A549 (cell line): ENCODE measurements around the gene FBXO47. TPM values are rescaled to one million over a fixed set of nuclear protein-coding genes. Genes with fewer than 3 reads are reported as not detected.
"Not testable (repeated sequence)": the region's sequence is repeated elsewhere in the genome, so short reads cannot be mapped to it uniquely, and the experiment has no call there.

Experiments used
- ATAC-seq, 2 experiments: fragments of 200-7000 bp in 1 of 2; fragments of >200 bp in 1 of 2; cut with Nextera tagmentation in 1 of 2; cut with Tn5 transposase in 1 of 2; 3 replicates each; pipeline versions ENCODE4 v1.8.0 to v1.9.1; 2018 to 2020; ENCODE audit warnings: mild to moderate bottlenecking in 1 of 2, moderate library complexity in 1 of 2
- CTCF ChIA-PET: fragments of 300-600 bp; sonication (Branson Sonifier 250); formaldehyde crosslinking; extraction: SDS; loops from one replicate; lab custom pipeline; 2021; ENCODE audit warnings: antibody characterized with exemption, inconsistent platforms; lab: Yijun Ruan, JAX
- POLR2A ChIA-PET: fragments of 350-600 bp; formaldehyde crosslinking; extraction: SDS; loops from one replicate; lab custom pipeline; 2021; ENCODE audit warnings: antibody characterized with exemption, inconsistent platforms; lab: Yijun Ruan, JAX
- DNase-seq, 2 experiments: peaks; one replicate each; pipeline versions ENCODE4 v3.0.0 to v3.0.0-alpha.2; 2011 to 2016; ENCODE audit warnings: low read depth in 1 of 2, low spot score in 1 of 2
- FAIRE-seq: peaks from 2 replicates; lab custom pipeline; 2011; peaks lifted over from hg19 to GRCh38; lab: Jason Lieb, UNC
- H3K27ac ChIP-seq, 2 experiments: fragments of >200 bp; sonication (Bioruptor Twin); formaldehyde crosslinking; 3 replicates each; pipeline ENCODE4 v1.5.1; 2016 to 2017
- H3K4me1 ChIP-seq: fragments of >200 bp; sonication (Bioruptor Twin); formaldehyde crosslinking; 3 replicates; pipeline ENCODE4 v1.6.1; 2016
- H3K4me2 ChIP-seq: fragments of >200 bp; sonication (Bioruptor Twin); formaldehyde crosslinking; 3 replicates; pipeline ENCODE4 v1.6.1; 2016
- H3K4me3 ChIP-seq: fragments of >200 bp; sonication (Bioruptor Twin); formaldehyde crosslinking; 3 replicates; pipeline ENCODE4 v1.5.1; 2016
- H3K9me3 ChIP-seq: fragments of >200 bp; sonication (Bioruptor Twin); formaldehyde crosslinking; 3 replicates; pipeline ENCODE4 v1.6.1; 2016
- BHLHE40 ChIP-seq: IDR thresholded peaks from 2 replicates; pipeline ENCODE4 v1.6.1; 2012; ENCODE audit warnings: low read depth, low read length, inconsistent platforms
- CBX2 ChIP-seq: fragments of 200-600 bp; sonication (generic); IDR thresholded peaks from 2 replicates; pipeline ENCODE4 v1.6.1; 2016; ENCODE audit warnings: low read depth, mild to moderate bottlenecking, borderline replicate concordance
- CBX8 ChIP-seq: fragments of 200-600 bp; sonication (generic); IDR thresholded peaks from 2 replicates; pipeline ENCODE4 v1.6.1; 2016
- FOSL2 ChIP-seq, 2 experiments: fragments of 450-650 bp in 1 of 2; fragments of >200 bp in 1 of 2; sonication (Bioruptor Twin) in 1 of 2; formaldehyde crosslinking; IDR thresholded peaks; 2 replicates each; pipeline versions ENCODE4 v1.5.0 to v1.6.1; 2016 to 2020; ENCODE audit warnings: mild to moderate bottlenecking in 1 of 2, moderate library complexity in 1 of 2
- GATA3 ChIP-seq: IDR thresholded peaks from 2 replicates; pipeline ENCODE4 v1.6.1; 2012; ENCODE audit warnings: borderline replicate concordance
- HOXA7 ChIP-seq: fragments of 250-450 bp; sonication (Bioruptor Pico); IDR thresholded peaks from 2 replicates; pipeline ENCODE4 v1.5.0; 2020; ENCODE audit warnings: mild to moderate bottlenecking, moderate library complexity
- MAFK ChIP-seq: fragments of 450-650 bp; IDR thresholded peaks from 2 replicates; pipeline ENCODE4 v1.6.1; 2014; ENCODE audit not compliant: partially characterized antibody
- NFE2L2 ChIP-seq: fragments of 150-350 bp; conservative IDR thresholded peaks from 2 replicates; pipeline ENCODE4 v1.6.1; 2014; ENCODE audit warnings: low read length
- NR3C1 ChIP-seq: fragments of >200 bp; sonication (Bioruptor Twin); formaldehyde crosslinking; IDR thresholded peaks from 3 replicates; pipeline ENCODE4 v1.6.1; 2017
- RARB ChIP-seq: fragments of 250-450 bp; sonication (Bioruptor Pico); IDR thresholded peaks from 2 replicates; pipeline ENCODE4 v1.8.0; 2021; ENCODE audit warnings: mild to moderate bottlenecking, moderate library complexity
- RFX5 ChIP-seq: fragments of 450-650 bp; IDR thresholded peaks from 2 replicates; pipeline ENCODE4 v1.7.1; 2014; ENCODE audit warnings: antibody characterized with exemption, mild to moderate bottlenecking, moderate library complexity
- SREBF2 ChIP-seq: fragments of 450-650 bp; IDR thresholded peaks from 2 replicates; pipeline ENCODE4 v1.6.1; 2014; ENCODE audit warnings: mild to moderate bottlenecking, moderate library complexity
- TFCP2L1 ChIP-seq: fragments of 250-450 bp; sonication (Bioruptor Pico); IDR thresholded peaks from 2 replicates; pipeline ENCODE4 v1.5.0; 2021; ENCODE audit warnings: mild to moderate bottlenecking
- TP53 ChIP-seq: fragments of 250-450 bp; sonication (Bioruptor Pico); IDR thresholded peaks from 2 replicates; pipeline ENCODE4 v1.5.0; 2021; ENCODE audit warnings: mild to moderate bottlenecking, moderate library complexity
- WGBS: methylation state at CpG from one replicate; pipeline ENCODE4 v1.1.6; 2017; ENCODE audit errors: missing lambda C conversion rate; 5-methylcytosine and 5-hydroxymethylcytosine counted together
- polyA plus RNA-seq, 4 experiments: library from polyadenylated mRNA; depleted of rRNA in 3 of 4; stranded (reverse); fragments of >200 nt; fragmentation: RNase III in 1 of 4; extraction: RNeasy Plus Mini Kit Qiagen cat#74134 plus additional on column Dnase treatment in 1 of 4; gene quantifications; 2 replicates in 3 of 4; 3 replicates in 1 of 4; pipeline ENCODE4 v1.2.3, GENCODE V29; 2011 to 2017
- TF ChIP-seq, protein P1 (sequence below): IDR thresholded peaks from 2 replicates; pipeline ENCODE4 v1.6.1; 2012
- TF ChIP-seq, protein P2 (sequence below): fragments of 250-450 bp; sonication (Bioruptor Pico); IDR thresholded peaks from 2 replicates; pipeline ENCODE4 v1.5.0; 2021; ENCODE audit warnings: mild to moderate bottlenecking, moderate library complexity, borderline replicate concordance
- TF ChIP-seq, protein P3 (sequence below): fragments of 150-350 bp; IDR thresholded peaks from 2 replicates; pipeline ENCODE4 v1.6.1; 2014; ENCODE audit warnings: low read depth, mild to moderate bottlenecking, low read length

Gene FBXO47
- polyA plus RNA-seq, 2 of the 4 experiments (the other 2 are of a cell fraction) = 0.04 TPM; not detected in 1

DNA sequence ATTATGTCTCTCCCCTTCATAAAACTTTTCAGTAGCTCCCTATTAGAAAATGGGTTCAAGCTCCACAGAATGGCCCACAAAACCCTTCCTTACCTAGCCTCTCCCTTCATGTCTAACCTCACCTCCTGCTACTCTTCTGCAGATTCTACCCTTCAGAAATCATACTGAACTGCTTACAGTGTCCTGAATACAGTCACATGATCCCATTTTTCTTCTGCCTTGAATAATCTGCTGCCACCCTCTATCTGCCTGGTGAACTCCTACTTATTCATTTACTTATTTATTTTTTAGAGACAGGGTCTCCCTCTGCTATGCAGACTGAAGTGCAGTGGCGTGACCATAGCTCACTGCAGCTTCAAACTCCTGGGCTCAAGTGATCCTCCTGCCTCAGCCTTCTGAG is 26.8 kb downstream of the FBXO47 start:
- no peaks in the 10 kb centered on the region for H3K4me1 ChIP-seq
- ATAC-seq (peak in 1 of 2 experiments; percentile 33; a peak in 2 of 6 replicates), FAIRE-seq (no peak), DNase-seq (no peak)
- no peaks in the 10 kb centered on the region for H3K9me3 ChIP-seq
- WGBS = 86% methylated on average over 1 of the region's 1 CpG
- ChIA-PET CTCF (interaction anchor here (1.0 to 1.7 kb wide), 6 partner anchors 10 to 213 kb away, joined by 3 to 7 read pairs (median 4); no protein-coding TSS in a partner anchor), POLR2A (no interaction called here)
- H3K4me2 ChIP-seq = no peak overlapping the region
- no peak overlapping the region for H3K27ac ChIP-seq
- no peak overlapping the region for H3K4me3 ChIP-seq
- TF ChIP-seq SREBF2 (no peak), TP53 (CRISPR knock-in tag) (no peak), TFCP2L1 (CRISPR knock-in tag) (no peak), CBX2 (no peak), CBX8 (no peak), NFE2L2 (no peak), HOXA7 (CRISPR knock-in tag) (no peak), RARB (CRISPR knock-in tag) (no peak), RFX5 (no peak), MAFK (no peak)
- TF ChIP-seq, protein P1, sequence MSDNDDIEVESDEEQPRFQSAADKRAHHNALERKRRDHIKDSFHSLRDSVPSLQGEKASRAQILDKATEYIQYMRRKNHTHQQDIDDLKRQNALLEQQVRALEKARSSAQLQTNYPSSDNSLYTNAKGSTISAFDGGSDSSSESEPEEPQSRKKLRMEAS = no peak
- TF ChIP-seq, protein P2, sequence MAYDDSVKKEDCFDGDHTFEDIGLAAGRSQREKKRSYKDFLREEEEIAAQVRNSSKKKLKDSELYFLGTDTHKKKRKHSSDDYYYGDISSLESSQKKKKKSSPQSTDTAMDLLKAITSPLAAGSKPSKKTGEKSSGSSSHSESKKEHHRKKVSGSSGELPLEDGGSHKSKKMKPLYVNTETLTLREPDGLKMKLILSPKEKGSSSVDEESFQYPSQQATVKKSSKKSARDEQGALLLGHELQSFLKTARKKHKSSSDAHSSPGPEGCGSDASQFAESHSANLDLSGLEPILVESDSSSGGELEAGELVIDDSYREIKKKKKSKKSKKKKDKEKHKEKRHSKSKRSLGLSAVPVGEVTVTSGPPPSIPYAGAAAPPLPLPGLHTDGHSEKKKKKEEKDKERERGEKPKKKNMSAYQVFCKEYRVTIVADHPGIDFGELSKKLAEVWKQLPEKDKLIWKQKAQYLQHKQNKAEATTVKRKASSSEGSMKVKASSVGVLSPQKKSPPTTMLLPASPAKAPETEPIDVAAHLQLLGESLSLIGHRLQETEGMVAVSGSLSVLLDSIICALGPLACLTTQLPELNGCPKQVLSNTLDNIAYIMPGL (CRISPR knock-in tag) = no peak

DNA sequence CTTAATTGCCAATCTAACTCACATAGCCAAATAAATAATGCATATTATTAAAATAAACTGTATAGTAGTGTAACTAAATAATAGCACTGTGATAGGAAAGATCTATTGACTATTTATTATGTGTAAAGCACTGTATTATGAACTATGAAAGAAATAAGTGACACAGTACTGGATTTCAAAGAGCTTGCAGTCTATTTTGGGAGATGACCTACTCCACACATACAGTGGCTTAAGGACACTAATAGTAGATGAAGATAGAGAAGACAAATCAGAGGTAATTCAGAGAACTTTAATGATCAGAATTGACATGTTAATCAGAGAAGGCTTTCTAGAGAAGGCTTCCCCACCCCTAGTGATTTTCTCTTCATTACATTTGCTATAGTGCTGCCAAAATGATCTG is 27.2 kb downstream of the FBXO47 start:
- FAIRE-seq (no peak), ATAC-seq (no peak), DNase-seq (no peak)
- H3K27ac ChIP-seq = no peak overlapping the region
- no peak overlapping the region for H3K4me2 ChIP-seq
- no peaks in the 10 kb centered on the region for H3K4me1 ChIP-seq
- no peak overlapping the region for H3K4me3 ChIP-seq
- TF ChIP-seq RFX5 (no peak), NR3C1 (no peak), GATA3 (no peak), BHLHE40 (no peak)
- TF ChIP-seq, protein P3, sequence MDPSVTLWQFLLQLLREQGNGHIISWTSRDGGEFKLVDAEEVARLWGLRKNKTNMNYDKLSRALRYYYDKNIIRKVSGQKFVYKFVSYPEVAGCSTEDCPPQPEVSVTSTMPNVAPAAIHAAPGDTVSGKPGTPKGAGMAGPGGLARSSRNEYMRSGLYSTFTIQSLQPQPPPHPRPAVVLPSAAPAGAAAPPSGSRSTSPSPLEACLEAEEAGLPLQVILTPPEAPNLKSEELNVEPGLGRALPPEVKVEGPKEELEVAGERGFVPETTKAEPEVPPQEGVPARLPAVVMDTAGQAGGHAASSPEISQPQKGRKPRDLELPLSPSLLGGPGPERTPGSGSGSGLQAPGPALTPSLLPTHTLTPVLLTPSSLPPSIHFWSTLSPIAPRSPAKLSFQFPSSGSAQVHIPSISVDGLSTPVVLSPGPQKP = no peak
- CTCF ChIA-PET = interaction anchor here (1.0 to 1.7 kb wide), 4 partner anchors 10 to 183 kb away, joined by 3 to 7 read pairs (median 4); no protein-coding TSS in a partner anchor
- POLR2A ChIA-PET = no interaction called here
- H3K9me3 ChIP-seq = no peaks in the 10 kb centered on the region

DNA sequence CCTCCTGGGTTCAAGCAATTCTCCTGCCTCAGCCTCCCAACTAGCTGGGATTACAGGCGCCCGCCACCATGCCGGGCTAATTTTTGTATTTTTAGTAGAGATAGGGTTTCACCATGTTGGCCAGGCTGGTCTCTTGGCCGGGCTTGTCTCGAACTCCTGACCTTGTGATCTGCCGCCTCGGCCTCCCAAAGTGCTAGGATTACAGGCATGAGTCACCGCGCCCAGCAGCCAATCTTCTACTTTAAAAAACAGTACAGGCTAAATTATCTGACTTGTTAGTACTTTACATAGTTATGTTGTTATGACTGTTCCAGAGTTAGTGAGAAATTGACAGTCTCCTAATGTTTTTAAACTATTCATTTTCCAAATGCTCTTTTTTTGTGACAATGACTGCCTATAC is 33.2 kb downstream of the FBXO47 start:
- FAIRE-seq; H3K9me3 ChIP-seq; H3K4me2 ChIP-seq; H3K27ac ChIP-seq; H3K4me3 ChIP-seq; DNase-seq; ATAC-seq; POLR2A ChIA-PET; H3K4me1 ChIP-seq; TF ChIP-seq FOSL2 (IDR thresholded peaks at IDR 0.05): not testable (repeated sequence)
- CTCF ChIA-PET = interaction anchor here (1.4 kb wide), 1 partner anchor 10 kb away, joined by 7 read pairs; no protein-coding TSS in a partner anchor
- peak; percentile 47; the same call in 1 of the 2 replicates for TF ChIP-seq FOSL2 (CRISPR knock-in tag; IDR thresholded peaks at IDR 0.05)
- 73% methylated on average over 9 of the region's 9 CpGs for WGBS

DNA sequence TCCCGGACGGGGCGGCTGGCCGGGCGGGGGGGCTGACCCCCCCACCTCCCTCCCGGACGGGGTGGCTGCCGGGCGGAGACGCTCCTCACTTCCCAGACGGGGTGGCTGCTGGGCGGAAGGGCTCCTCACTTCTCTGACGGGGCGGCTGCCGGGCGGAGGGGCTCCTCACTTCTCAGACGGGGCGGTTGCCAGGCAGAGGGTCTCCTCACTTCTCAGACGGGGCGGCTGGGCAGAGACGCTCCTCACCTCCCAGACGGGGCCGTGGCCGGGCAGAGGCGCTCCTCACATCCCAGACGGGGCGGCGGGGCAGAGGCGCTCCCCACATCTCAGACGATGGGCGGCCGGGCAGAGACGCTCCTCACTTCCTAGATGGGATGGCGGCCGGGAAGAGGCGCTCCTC is 36.4 kb downstream of the FBXO47 start:
- FAIRE-seq, H3K4me3 ChIP-seq, ATAC-seq, H3K4me2 ChIP-seq, H3K9me3 ChIP-seq, H3K27ac ChIP-seq, H3K4me1 ChIP-seq, DNase-seq, POLR2A ChIA-PET, CTCF ChIA-PET: not testable (repeated sequence)
- WGBS = 100% methylated on average over 2 of the region's 36 CpGs
